Sigmoid colon (tissue), 7 donors: ENCODE measurements around the gene VWA3B. TPM values are rescaled to one million over a fixed set of nuclear protein-coding genes. Genes with fewer than 3 reads are reported as not detected.

Experiments
- DNase-seq: peaks from one replicate; pipeline ENCODE4 v3.0.0-alpha.2; 2019
- H3K27ac ChIP-seq, 4 donors: fragments of 200-600 bp; sonication (generic); one replicate each; pipeline ENCODE4 v1.5.1; 2016 to 2019; ENCODE audit warnings: mild to moderate bottlenecking in 1 of 4
- H3K27me3 ChIP-seq, 3 donors: fragments of 200-600 bp; sonication (generic); one replicate each; pipeline ENCODE4 v1.5.1; 2019; ENCODE audit warnings: mild to moderate bottlenecking in 1 of 3
- H3K36me3 ChIP-seq, 4 donors: fragments of 200-600 bp; sonication (generic); one replicate each; pipeline ENCODE4 v1.5.1; 2016 to 2019
- H3K4me1 ChIP-seq, 4 donors: fragments of 200-600 bp; sonication (generic); one replicate each; pipeline ENCODE4 v1.5.1; 2017 to 2019
- H3K4me3 ChIP-seq, 4 donors: fragments of 200-600 bp; sonication (generic); one replicate each; pipeline ENCODE4 v1.5.1; 2017 to 2019; ENCODE audit warnings: mild to moderate bottlenecking in 2 of 4, moderate library complexity in 1 of 4
- H3K9me3 ChIP-seq, 4 donors: fragments of 200-600 bp in 3 of 4; sonication (generic) in 3 of 4; one replicate each; pipeline versions ENCODE4 v1.5.1 to v1.6.1; 2013 to 2019
- CTCF ChIP-seq, 4 experiments: fragments of 450-650 bp in 3 of 4; fragments of 200-600 bp in 1 of 4; IDR thresholded peaks; one replicate each; pipeline ENCODE4 v1.5.1; 2016 to 2019; ENCODE audit warnings: antibody characterized with exemption in 4 of 4, mild to moderate bottlenecking in 3 of 4, moderate library complexity in 2 of 4
- EP300 ChIP-seq, 4 donors: sonication (generic); formaldehyde crosslinking; IDR thresholded peaks; one replicate each; pipeline ENCODE4 v1.6.1; 2017; ENCODE audit warnings: antibody characterized with exemption in 4 of 4
- POLR2A ChIP-seq, 2 donors: fragments of 450-650 bp; IDR thresholded peaks; one replicate each; pipeline ENCODE4 v1.6.1; 2016; ENCODE audit warnings: antibody characterized with exemption in 2 of 2, mild to moderate bottlenecking in 2 of 2, moderate library complexity in 2 of 2
- POLR2AphosphoS5 ChIP-seq, 4 donors: sonication (generic); formaldehyde crosslinking; IDR thresholded peaks; one replicate each; pipeline ENCODE4 v1.6.1; 2017; ENCODE audit warnings: antibody characterized with exemption in 4 of 4
- WGBS, 2 donors: extraction: QIAGEN DNeasy Blood & Tissue Kit; methylation state at CpG; one replicate each; pipeline ENCODE4 v1.1.7; 2013; 5-methylcytosine and 5-hydroxymethylcytosine counted together
- intact Hi-C: fragments of 100-400 bp; cut with DNase I; formaldehyde crosslinking; loops from one replicate; pipeline ENCODE4 v1.15.1; 2023
- polyA plus RNA-seq, 3 donors: library from polyadenylated mRNA; stranded (reverse); fragments of 200-250 nt; gene quantifications; one replicate each; pipeline ENCODE4 v1.2.3, GENCODE V29; 2013
- total RNA-seq, 4 donors: library from RNA; depleted of rRNA; stranded (reverse); fragments of >200 nt; gene quantifications; one replicate each; pipeline ENCODE4 v1.1.0, GENCODE V29; 2016
- donor health status: healthy with polysubstance abuse.
- donor health status: Bipolar disorder and iron deficiency.
- donor health status: healthy.

VWA3B gene
- total and polyA plus RNA-seq, 7 donors = 0.55 to 1.4 (median 1.2) TPM; not detected in 3

- no peak for TF ChIP-seq POLR2A (IDR thresholded peaks at IDR 0.05)
- no peak for TF ChIP-seq POLR2AphosphoS5 (IDR thresholded peaks at IDR 0.05)
- TF ChIP-seq EP300 (IDR thresholded peaks at IDR 0.05) = no peak
- no peak for TF ChIP-seq CTCF (IDR thresholded peaks at IDR 0.05)
- no peaks in the 10 kb centered on the region for H3K4me1 ChIP-seq
- 55 to 62% methylated on average over 2 of the region's 2 CpGs for WGBS, 2 donors
- DNase-seq = no peak
- no peaks in the 10 kb centered on the region for H3K36me3 ChIP-seq
- intact Hi-C loops = no loop called here
- no peak overlapping the region for H3K27ac ChIP-seq
- no peaks in the 10 kb centered on the region for H3K27me3 ChIP-seq
- H3K9me3 ChIP-seq = no peaks in the 10 kb centered on the region
- no peak overlapping the region for H3K4me3 ChIP-seq
Measured at GRCh38 chr2:98234776-98235175, 147.8 kb downstream of the VWA3B start.

GRCh38 chr2:98236935-98237334, 150.0 kb downstream of the VWA3B start:
- WGBS, 2 donors = 96 to 97% methylated on average over 11 of the region's 11 CpGs
- no peak overlapping the region for H3K4me3 ChIP-seq
- H3K9me3 ChIP-seq = no peaks in the 10 kb centered on the region
- no peaks in the 10 kb centered on the region for H3K27me3 ChIP-seq
- DNase-seq = no peak
- intact Hi-C loops = no loop called here
- no peaks in the 10 kb centered on the region for H3K36me3 ChIP-seq
- no peaks in the 10 kb centered on the region for H3K4me1 ChIP-seq
- no peak overlapping the region for H3K27ac ChIP-seq
- TF ChIP-seq POLR2AphosphoS5 (IDR thresholded peaks at IDR 0.05) = no peak

- Histone ChIP-seq H3K9me3 (no peaks in the 10 kb centered on the region), H3K36me3 (no peaks in the 10 kb centered on the region), H3K4me3 (no peak overlapping the region), H3K27ac (no peak overlapping the region), H3K4me1 (no peaks in the 10 kb centered on the region), H3K27me3 (no peaks in the 10 kb centered on the region)
- 54 to 62% methylated on average over 3 of the region's 3 CpGs for WGBS, 2 donors
- intact Hi-C loops = no loop called here
- DNase-seq = no peak
- TF ChIP-seq POLR2A (IDR thresholded peaks at IDR 0.05) = no peak
- TF ChIP-seq CTCF (IDR thresholded peaks at IDR 0.05) = no peak
- no peak for TF ChIP-seq POLR2AphosphoS5 (IDR thresholded peaks at IDR 0.05)
- no peak for TF ChIP-seq EP300 (IDR thresholded peaks at IDR 0.05)
Measured at GRCh38 chr2:98240786-98241398, 153.9 kb downstream of the VWA3B start.

- Histone ChIP-seq H3K9me3 (no peaks in the 10 kb centered on the region), H3K4me3 (no peak overlapping the region), H3K36me3 (no peaks in the 10 kb centered on the region), H3K27ac (no peak overlapping the region), H3K27me3 (no peaks in the 10 kb centered on the region), H3K4me1 (no peaks in the 10 kb centered on the region)
- TF ChIP-seq POLR2A (IDR thresholded peaks at IDR 0.05) (no peak), POLR2AphosphoS5 (IDR thresholded peaks at IDR 0.05) (no peak), CTCF (IDR thresholded peaks at IDR 0.05) (no peak), EP300 (IDR thresholded peaks at IDR 0.05) (no peak)
- no peak for DNase-seq
- WGBS, 2 donors = 78 to 79% methylated on average over 2 of the region's 2 CpGs
- intact Hi-C loops = no loop called here
Measured at GRCh38 chr2:98241592-98241991, 154.6 kb downstream of the VWA3B start.

- Histone ChIP-seq H3K27ac (no peak overlapping the region), H3K4me1 (no peaks in the 10 kb centered on the region), H3K36me3 (no peaks in the 10 kb centered on the region), H3K27me3 (no peaks in the 10 kb centered on the region), H3K9me3 (peaks cover 0 to under 1% (median under 1%) of the 10 kb centered on the region in 4 donors), H3K4me3 (no peak overlapping the region)
- 88% methylated on average over 5 of the region's 5 CpGs for WGBS, 2 donors
- no peak for TF ChIP-seq EP300 (IDR thresholded peaks at IDR 0.05)
- no peak for TF ChIP-seq POLR2A (IDR thresholded peaks at IDR 0.05)
- no peak for TF ChIP-seq POLR2AphosphoS5 (IDR thresholded peaks at IDR 0.05)
- intact Hi-C loops = no loop called here
- DNase-seq = no peak
Measured at GRCh38 chr2:98242003-98242402, 155.0 kb downstream of the VWA3B start.

- no peaks in the 10 kb centered on the region for H3K27me3 ChIP-seq
- peaks cover 0 to 10% (median 2%) of the 10 kb centered on the region in 4 donors for H3K9me3 ChIP-seq
- H3K4me3 ChIP-seq = no peak overlapping the region
- H3K4me1 ChIP-seq = no peaks in the 10 kb centered on the region
- no peak overlapping the region for H3K27ac ChIP-seq
- TF ChIP-seq EP300 (IDR thresholded peaks at IDR 0.05) = no peak
- no peak for TF ChIP-seq POLR2AphosphoS5 (IDR thresholded peaks at IDR 0.05)
- TF ChIP-seq CTCF (IDR thresholded peaks at IDR 0.05) = no peak
- no peak for TF ChIP-seq POLR2A (IDR thresholded peaks at IDR 0.05)
- no peak for DNase-seq
- intact Hi-C loops = no loop called here
- 80 to 86% methylated on average over 4 of the region's 4 CpGs for WGBS, 2 donors
- no peaks in the 10 kb centered on the region for H3K36me3 ChIP-seq
Measured at GRCh38 chr2:98245491-98245890, 158.5 kb downstream of the VWA3B start.
